MM.1S (cell line): ENCODE data around the gene SPOCK1.

Source experiments
- CTCF ChIP-seq: fragments of 300-600 bp; sonication (generic); IDR thresholded peaks from 2 replicates; pipeline ENCODE4 v1.5.1; 2016; ENCODE audit warnings: antibody characterized with exemption, low read length, mixed read lengths
- EZH2 ChIP-seq: fragments of 300-600 bp; sonication (generic); optimal IDR thresholded peaks from 2 replicates; pipeline ENCODE3; 2017; ENCODE audit warnings: low read depth, mild to moderate bottlenecking, antibody characterized with exemption, low read length, mixed read lengths
- EZH2phosphoT487 ChIP-seq: fragments of 300-600 bp; sonication (generic); IDR thresholded peaks from 2 replicates; pipeline ENCODE4 v1.6.1; 2018; ENCODE audit warnings: antibody characterized with exemption, low read length

GRCh38 chr5:137262818-137263217 is 236.3 kb downstream of the SPOCK1 start:
- TF ChIP-seq CTCF (no peak), EZH2 (no peak), EZH2phosphoT487 (no peak)
